ENCODE data around the gene HES4.

Gene HES4, protein sequence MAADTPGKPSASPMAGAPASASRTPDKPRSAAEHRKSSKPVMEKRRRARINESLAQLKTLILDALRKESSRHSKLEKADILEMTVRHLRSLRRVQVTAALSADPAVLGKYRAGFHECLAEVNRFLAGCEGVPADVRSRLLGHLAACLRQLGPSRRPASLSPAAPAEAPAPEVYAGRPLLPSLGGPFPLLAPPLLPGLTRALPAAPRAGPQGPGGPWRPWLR

DNA sequence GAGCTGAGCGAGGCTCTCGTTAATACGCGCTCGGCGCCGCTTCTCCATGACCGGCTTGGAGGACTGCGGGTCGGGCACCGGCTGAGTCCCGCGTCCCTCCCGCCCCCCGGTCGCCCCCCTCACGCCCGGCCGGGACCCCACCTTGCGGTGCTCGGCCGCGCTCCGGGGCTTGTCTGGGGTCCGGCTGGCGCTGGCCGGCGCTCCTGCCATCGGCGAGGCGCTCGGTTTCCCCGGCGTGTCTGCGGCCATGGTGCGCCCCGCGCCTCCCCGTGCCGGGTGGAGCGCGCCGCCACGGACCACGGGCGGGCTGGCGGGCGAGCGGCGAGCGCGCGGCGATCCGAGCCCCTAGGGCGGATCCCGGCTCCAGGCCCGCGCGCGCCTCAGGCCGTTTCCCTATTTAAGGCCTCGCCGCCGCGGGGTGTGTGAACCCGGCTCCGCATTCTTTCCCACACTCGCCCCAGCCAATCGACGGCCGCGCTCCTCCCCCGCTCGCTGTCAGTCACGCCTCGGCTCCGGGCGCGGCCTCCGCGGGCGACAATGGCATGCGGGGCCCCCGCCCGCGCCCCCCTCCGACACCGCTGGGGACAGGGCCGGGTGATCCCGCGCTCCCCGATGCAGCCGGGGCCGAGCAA lies at the start of gene HES4:
TSS of gene HES4 (minus strand) at position 373 of the 632 bp plus-strand sequence. CDS start at position 249, 124 bp downstream.
- DNase-seq, result no peak

DNA sequence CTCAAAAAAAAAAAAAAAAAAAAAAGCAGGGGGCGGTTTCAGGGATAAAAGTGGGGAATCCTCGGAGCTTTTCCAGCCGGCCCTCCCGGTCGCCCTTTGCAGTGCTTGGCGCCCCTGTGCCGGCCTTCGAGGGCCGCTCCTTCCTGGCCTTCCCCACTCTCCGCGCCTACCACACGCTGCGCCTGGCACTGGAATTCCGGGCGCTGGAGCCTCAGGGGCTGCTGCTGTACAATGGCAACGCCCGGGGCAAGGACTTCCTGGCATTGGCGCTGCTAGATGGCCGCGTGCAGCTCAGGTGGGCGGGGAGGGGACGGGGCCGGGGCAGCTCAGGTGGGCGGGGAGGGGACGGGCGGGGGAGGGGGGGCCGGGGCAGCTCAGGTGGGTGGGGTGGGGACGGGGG lies 48.9 kb upstream of the HES4 start:
- DNase-seq, result no peak

GRCh38 chr1:1047963-1048362 lies 48.1 kb upstream of the HES4 start:
- no peak for DNase-seq

- DNase-seq, result no peak
Observed at GRCh38 chr1:1047407-1047806, 47.5 kb upstream of the HES4 start.

- DNase-seq, result no peak
Observed at GRCh38 chr1:1046767-1047166, 46.9 kb upstream of the HES4 start.

DNA sequence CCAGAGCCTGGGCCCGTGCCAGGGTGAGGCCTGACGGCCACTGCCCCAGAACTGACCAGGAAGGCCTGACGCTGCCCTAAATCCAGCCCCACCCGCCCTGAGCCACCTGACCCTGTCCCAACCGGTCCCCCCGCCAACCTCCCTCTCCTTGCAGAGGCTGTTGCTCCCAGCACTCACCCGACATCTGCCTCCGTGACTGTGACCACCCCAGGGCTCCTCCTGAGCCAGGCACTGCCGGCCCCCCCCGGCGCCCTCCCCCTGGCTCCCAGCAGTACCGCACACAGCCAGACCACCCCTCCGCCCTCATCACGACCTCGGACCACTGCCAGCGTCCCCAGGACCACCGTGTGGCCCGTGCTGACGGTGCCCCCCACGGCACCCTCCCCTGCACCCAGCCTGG lies 46.3 kb upstream of the HES4 start:
- no peak for DNase-seq

- no peak for DNase-seq
Observed at GRCh38 chr1:1045129-1045528, 45.2 kb upstream of the HES4 start.

DNA sequence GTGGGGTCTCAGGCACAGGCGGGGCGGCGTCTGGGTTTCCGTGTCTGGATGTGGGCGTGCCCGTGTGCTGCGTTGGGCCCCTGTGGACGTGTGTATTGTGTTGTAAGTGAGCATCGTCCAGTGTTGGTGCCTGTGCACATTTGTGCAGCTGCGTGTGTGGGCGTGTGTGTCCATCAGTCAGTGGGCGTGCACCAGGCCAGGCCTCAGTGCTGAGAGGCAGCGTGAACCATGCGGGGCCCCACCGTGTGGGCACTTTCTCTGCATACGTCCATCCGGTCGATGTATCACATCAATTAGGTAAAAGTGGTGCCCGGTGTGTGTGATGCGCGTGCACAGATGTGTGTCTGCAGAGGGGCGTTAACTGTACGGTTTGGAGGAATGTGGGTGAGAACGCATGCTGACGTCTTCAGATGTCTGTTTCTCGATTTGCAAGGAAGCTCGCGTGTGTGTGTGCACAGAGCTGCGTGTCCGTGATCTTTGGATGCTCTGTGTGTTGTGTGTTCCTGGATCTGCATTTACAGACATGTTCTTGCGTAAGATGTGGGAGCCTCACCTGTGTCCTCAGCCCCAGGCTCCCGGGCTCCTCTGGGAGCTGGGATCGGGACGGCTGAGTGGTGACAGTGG lies 44.7 kb upstream of the HES4 start:
- DNase-seq, result no peak

- no peak for DNase-seq
Observed at GRCh38 chr1:1043921-1044320, 44.0 kb upstream of the HES4 start.

- no peak for DNase-seq
Observed at GRCh38 chr1:1043411-1043810, 43.5 kb upstream of the HES4 start.

DNA sequence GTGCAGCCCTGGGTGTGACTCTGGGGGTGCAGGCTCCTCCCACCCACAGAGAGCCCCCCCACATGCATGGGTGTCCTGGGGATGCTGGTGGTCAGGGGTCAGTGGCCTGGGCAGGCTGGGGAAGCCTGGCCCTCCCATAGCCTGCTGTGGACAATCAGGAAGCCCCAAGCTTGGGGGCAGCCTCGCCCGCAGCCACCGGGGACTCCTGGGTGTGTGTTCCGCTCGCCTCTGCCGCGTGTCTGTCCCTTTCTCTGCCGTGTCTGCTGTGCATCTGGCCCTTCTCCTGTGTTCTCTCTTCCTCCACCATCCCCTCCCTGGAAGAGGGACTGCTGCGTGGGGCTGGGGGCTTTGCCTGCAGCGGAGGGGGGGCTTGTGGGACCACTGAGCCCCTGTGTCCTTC lies 42.9 kb upstream of the HES4 start:
- DNase-seq, result no peak

GRCh38 chr1:1041873-1042272 lies 42.0 kb upstream of the HES4 start:
- no peak for DNase-seq

GRCh38 chr1:1041092-1041523 lies 41.2 kb upstream of the HES4 start:
- DNase-seq, result no peak

DNA sequence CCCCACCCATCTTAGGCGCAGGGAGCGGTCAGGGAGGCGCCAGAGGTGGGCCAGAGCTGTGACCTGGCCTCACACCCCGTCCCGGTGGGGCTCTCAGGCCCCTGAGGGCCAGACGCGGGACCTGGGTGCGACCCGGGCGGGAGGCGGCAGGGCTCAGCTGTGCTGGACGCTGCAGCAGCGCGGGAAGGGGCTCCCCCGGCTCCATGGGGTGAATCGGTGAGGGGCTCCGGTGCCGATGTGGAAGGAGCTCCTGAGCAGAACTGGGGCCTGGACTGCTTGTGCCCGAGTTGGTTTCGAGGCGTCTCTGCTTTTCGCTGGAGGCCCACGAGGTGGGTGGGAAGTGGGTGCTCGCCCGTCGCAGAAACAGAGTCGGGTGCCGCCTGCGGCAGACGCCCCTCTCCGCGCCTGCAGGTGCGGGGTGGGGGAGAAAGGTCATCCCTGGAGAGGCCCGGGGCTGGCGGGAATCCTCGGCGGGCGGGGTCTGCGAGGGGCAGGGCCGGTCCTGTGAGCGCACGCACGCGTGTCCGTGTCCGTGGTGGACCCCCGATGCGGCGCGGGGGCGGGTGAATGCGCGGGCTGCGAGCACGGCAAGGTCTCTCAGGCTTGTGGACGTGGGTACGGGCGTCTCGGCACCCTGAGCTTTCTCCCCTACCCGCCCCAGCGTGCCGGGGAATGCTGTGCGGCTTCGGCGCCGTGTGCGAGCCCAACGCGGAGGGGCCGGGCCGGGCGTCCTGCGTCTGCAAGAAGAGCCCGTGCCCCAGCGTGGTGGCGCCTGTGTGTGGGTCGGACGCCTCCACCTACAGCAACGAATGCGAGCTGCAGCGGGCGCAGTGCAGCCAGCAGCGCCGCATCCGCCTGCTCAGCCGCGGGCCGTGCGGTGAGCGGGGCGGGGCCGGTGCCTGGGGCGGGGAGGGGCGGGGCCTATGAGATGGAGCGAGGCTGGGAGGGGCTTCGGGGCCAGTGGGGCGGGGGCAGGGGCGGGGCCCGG lies 40.4 kb upstream of the HES4 start:
- DNase-seq, result no peak

DNA sequence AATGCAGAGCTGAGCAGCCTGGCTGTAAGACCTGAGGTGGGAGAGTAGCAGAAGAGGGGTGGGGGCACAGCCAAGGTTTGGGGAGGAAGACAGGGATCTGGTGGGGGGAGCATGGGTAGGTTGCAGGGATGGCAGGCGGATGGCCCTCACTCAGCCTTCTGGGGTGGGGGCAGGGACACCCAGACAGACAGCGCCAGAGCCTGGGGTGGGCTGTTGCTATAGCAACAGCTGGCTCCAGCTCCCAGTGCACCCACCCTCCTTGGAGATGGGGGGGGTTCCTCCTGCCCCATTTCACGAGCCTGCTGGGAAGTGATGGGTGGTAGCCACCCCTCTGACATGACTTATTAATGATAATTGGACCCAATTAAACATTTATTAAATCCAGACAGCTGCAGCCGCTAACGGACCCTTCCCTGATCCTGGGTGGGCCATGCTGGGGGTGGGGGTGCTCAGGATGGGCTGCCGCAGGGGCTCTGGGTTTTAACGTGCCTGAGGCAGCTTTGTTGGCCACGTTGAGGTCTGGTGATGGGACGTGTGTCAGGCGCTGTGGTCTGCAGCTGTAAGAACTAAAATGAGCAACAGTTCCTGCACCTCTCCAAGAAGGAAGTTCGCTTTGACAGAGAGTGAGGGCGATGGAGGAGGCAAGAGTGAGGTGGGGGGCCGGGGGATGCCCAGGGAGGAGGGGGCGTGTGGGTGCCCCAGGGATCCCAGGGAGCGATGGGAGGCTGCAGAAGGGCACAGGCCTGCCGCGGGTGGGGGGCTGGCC lies 39.4 kb upstream of the HES4 start:
- DNase-seq, result no peak

DNA sequence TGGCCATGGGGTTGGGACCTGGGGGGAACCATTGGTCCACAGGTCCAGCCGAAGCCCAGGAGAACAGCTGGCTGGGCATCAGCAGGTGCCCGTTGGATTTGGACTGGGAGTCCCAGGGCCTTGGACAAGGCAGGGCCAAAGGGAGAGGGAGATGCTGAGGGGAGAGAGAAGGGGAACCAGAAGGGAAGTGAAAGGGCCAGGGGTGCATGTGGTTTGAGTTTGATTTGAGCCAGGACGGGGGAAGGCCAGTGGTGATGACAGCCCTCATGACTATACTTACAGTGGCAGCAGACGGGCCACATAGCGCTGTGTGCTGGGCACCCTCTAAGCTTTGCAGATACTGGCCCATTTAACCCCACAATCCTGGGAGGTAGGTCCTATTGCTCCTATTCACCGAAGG lies 38.8 kb upstream of the HES4 start:
- no peak for DNase-seq

GRCh38 chr1:1037366-1038327 lies 37.8 kb upstream of the HES4 start:
- no peak for DNase-seq

GRCh38 chr1:1035291-1035943 lies 35.5 kb upstream of the HES4 start:
- no peak for DNase-seq

- no peak for DNase-seq
Observed at GRCh38 chr1:1034439-1034781, 34.5 kb upstream of the HES4 start.

- no peak for DNase-seq
Observed at GRCh38 chr1:1033731-1034438, 34.0 kb upstream of the HES4 start.
